DMS79 (cell line): Measurements from ENCODE around the gene PGAP3.
A peak's percentile ranks its signal among the peaks of the same experiment; 100 is the strongest.

ENCODE experiments used
- DNase-seq: peaks from one replicate; lab custom pipeline; 2025; lab: John Stamatoyannopoulos, UW

PGAP3 gene

GRCh38 chr17:39671651-39672521 is 16.0 kb downstream of the PGAP3 start:
- no peak for DNase-seq

- no peak for DNase-seq
Measured at GRCh38 chr17:39670746-39671145, 17.1 kb downstream of the PGAP3 start.

GRCh38 chr17:39669897-39670735 is 17.7 kb downstream of the PGAP3 start:
- DNase-seq = no peak

- DNase-seq = peak; percentile 27
Measured at GRCh38 chr17:39667945-39668924, 19.6 kb downstream of the PGAP3 start, which contains the start of gene PNMT. Gene PNMT (plus strand): TSS chr17:39668453. CDS start chr17:39668476, 23 bp downstream.

GRCh38 chr17:39667262-39667944 is 20.5 kb downstream of the PGAP3 start:
- no peak for DNase-seq

- DNase-seq = no peak
Measured at GRCh38 chr17:39666601-39667261, 21.1 kb downstream of the PGAP3 start.

- DNase-seq = no peak
Measured at GRCh38 chr17:39666231-39666600, 21.6 kb downstream of the PGAP3 start.

- DNase-seq = no peak
Measured at GRCh38 chr17:39665642-39666224, 22.1 kb downstream of the PGAP3 start.

GRCh38 chr17:39664581-39665561 is 23.0 kb downstream of the PGAP3 start, which contains the start of gene TCAP:
Gene TCAP (plus strand): TSS chr17:39665349. CDS start chr17:39665360, 11 bp downstream.
- DNase-seq = no peak

- DNase-seq = no peak
Measured at GRCh38 chr17:39663688-39664580, 23.9 kb downstream of the PGAP3 start.

GRCh38 chr17:39663340-39663687 is 24.5 kb downstream of the PGAP3 start:
- no peak for DNase-seq

- DNase-seq = no peak
Measured at GRCh38 chr17:39662551-39663339, 25.1 kb downstream of the PGAP3 start.

GRCh38 chr17:39661744-39662541 is 25.9 kb downstream of the PGAP3 start:
- no peak for DNase-seq

GRCh38 chr17:39660397-39661385 is 27.2 kb downstream of the PGAP3 start:
- no peak for DNase-seq

- no peak for DNase-seq
Measured at GRCh38 chr17:39660011-39660360, 27.9 kb downstream of the PGAP3 start.
